ENCODE measurements around the gene EP400. TPM values are rescaled to one million over a fixed set of nuclear protein-coding genes. Genes with fewer than 3 reads are reported as not detected.

EP400 gene
- polyA plus RNA-seq, 3 donors, result 6.1 to 14.3 (median 11.0) TPM

GRCh38 chr12:132065203-132065602 is 115.5 kb downstream of the EP400 start:
- H3K27ac ChIP-seq (ENCODE audit: low read depth, low read length), result no peak overlapping the region
- WGBS, 3 donors, result 96 to 98% (median 97%) methylated on average over 10 of the region's 10 CpGs

GRCh38 chr12:132065609-132066344 is 116.0 kb downstream of the EP400 start:
- H3K27ac ChIP-seq (ENCODE audit: low read depth, low read length), result no peak overlapping the region
- WGBS, 3 donors, result 78 to 91% (median 79%) methylated on average over 4 of the region's 4 CpGs

- WGBS, 3 donors, result 45 to 85% (median 48%) methylated on average over 13 of the region's 13 CpGs
- H3K27ac ChIP-seq (ENCODE audit: low read depth, low read length), result no peak overlapping the region
Measured at GRCh38 chr12:132066345-132066685, 116.6 kb downstream of the EP400 start.

- 91 to 92% (median 92%) methylated on average over 23 of the region's 23 CpGs for WGBS, 3 donors
- no peak overlapping the region for H3K27ac ChIP-seq (ENCODE audit: low read depth, low read length)
Measured at GRCh38 chr12:132066749-132067148, 117.0 kb downstream of the EP400 start.

GRCh38 chr12:132067182-132067581 is 117.4 kb downstream of the EP400 start:
- WGBS, 3 donors, result 88 to 96% (median 88%) methylated on average over 7 of the region's 7 CpGs
- H3K27ac ChIP-seq (ENCODE audit: low read depth, low read length), result no peak overlapping the region

- H3K27ac ChIP-seq (ENCODE audit: low read depth, low read length), result no peak overlapping the region
- WGBS, 3 donors, result 96 to 99% (median 96%) methylated on average over 5 of the region's 5 CpGs
Measured at GRCh38 chr12:132068250-132068649, 118.5 kb downstream of the EP400 start.

GRCh38 chr12:132069336-132069985 is 119.7 kb downstream of the EP400 start:
- H3K27ac ChIP-seq (ENCODE audit: low read depth, low read length), result no peak overlapping the region
- WGBS, 3 donors, result 94 to 98% (median 97%) methylated on average over 25 to 26 of the region's 26 CpGs

GRCh38 chr12:132070298-132070697 is 120.6 kb downstream of the EP400 start:
- 91 to 93% (median 92%) methylated on average over 8 of the region's 8 CpGs for WGBS, 3 donors
- no peak overlapping the region for H3K27ac ChIP-seq (ENCODE audit: low read depth, low read length)

GRCh38 chr12:132071040-132071810 is 121.5 kb downstream of the EP400 start:
- no peak overlapping the region for H3K27ac ChIP-seq (ENCODE audit: low read depth, low read length)
- 85 to 91% (median 85%) methylated on average over 12 of the region's 12 CpGs for WGBS, 3 donors

GRCh38 chr12:132071830-132072384 is 122.2 kb downstream of the EP400 start:
- no peak overlapping the region for H3K27ac ChIP-seq (ENCODE audit: low read depth, low read length)
- WGBS, 3 donors, result 93 to 95% (median 93%) methylated on average over 14 of the region's 14 CpGs

GRCh38 chr12:132074216-132074615 is 124.5 kb downstream of the EP400 start:
- WGBS, 3 donors, result 92 to 94% (median 92%) methylated on average over 14 of the region's 14 CpGs
- H3K27ac ChIP-seq (ENCODE audit: low read depth, low read length), result no peak overlapping the region

GRCh38 chr12:132075026-132075713 is 125.4 kb downstream of the EP400 start:
- 89 to 92% (median 92%) methylated on average over 15 of the region's 15 CpGs for WGBS, 3 donors
- H3K27ac ChIP-seq (ENCODE audit: low read depth, low read length), result no peak overlapping the region

GRCh38 chr12:132075714-132076553 is 126.2 kb downstream of the EP400 start:
- no peak overlapping the region for H3K27ac ChIP-seq (ENCODE audit: low read depth, low read length)
- 88 to 93% (median 93%) methylated on average over 16 of the region's 16 CpGs for WGBS, 3 donors

- WGBS, 3 donors, result 90 to 95% (median 94%) methylated on average over 10 of the region's 10 CpGs
- no peak overlapping the region for H3K27ac ChIP-seq (ENCODE audit: low read depth, low read length)
Measured at GRCh38 chr12:132076711-132077110, 127.0 kb downstream of the EP400 start.

- 88 to 92% (median 91%) methylated on average over 29 of the region's 29 CpGs for WGBS, 3 donors
- no peak overlapping the region for H3K27ac ChIP-seq (ENCODE audit: low read depth, low read length)
Measured at GRCh38 chr12:132077322-132078100, 127.8 kb downstream of the EP400 start.

GRCh38 chr12:132078190-132078589 is 128.4 kb downstream of the EP400 start:
- no peak overlapping the region for H3K27ac ChIP-seq (ENCODE audit: low read depth, low read length)
- 55 to 78% (median 57%) methylated on average over 6 of the region's 6 CpGs for WGBS, 3 donors

- no peak overlapping the region for H3K27ac ChIP-seq (ENCODE audit: low read depth, low read length)
Measured at GRCh38 chr12:132079200-132079599, 129.5 kb downstream of the EP400 start.

More at GRCh38 chr12:132079200-132079599, 129.5 kb downstream of the EP400 start:
- WGBS, 3 donors, result 66 to 93% (median 68%) methylated on average over 8 of the region's 8 CpGs

All from adipose tissue (tissue), 3 donors.